Progenitor cell of endocrine pancreas (in vitro differentiated cells): ENCODE data around the gene NACC2. TPM values are rescaled to one million over a fixed set of nuclear protein-coding genes. Genes with fewer than 3 reads are reported as not detected.

Experiments
- DNase-seq: peaks from one replicate; pipeline ENCODE4 v3.0.0; 2021; ENCODE audit warnings: low spot score; ENCODE audit not compliant: unreplicated experiment
- H3K27ac Mint-ChIP-seq: 2 replicates; pipeline ENCODE4 v1.8.0; 2021; ENCODE audit warnings: mild to moderate bottlenecking, moderate library complexity, mixed read lengths
- H3K27me3 Mint-ChIP-seq: 2 replicates; pipeline ENCODE4 v1.8.0; 2021; ENCODE audit warnings: mixed read lengths
- H3K36me3 Mint-ChIP-seq: 2 replicates; pipeline ENCODE4 v1.8.0; 2022; ENCODE audit warnings: mixed read lengths; ENCODE audit not compliant: insufficient read depth
- H3K4me1 Mint-ChIP-seq: 2 replicates; pipeline ENCODE4 v1.8.0; 2021; ENCODE audit warnings: low read depth, mixed read lengths
- H3K4me3 Mint-ChIP-seq: 2 replicates; pipeline ENCODE4 v1.8.0; 2021; ENCODE audit warnings: low read depth, mild to moderate bottlenecking, moderate library complexity, mixed read lengths
- H3K9me3 Mint-ChIP-seq: 2 replicates; pipeline ENCODE4 v1.8.0; 2021; ENCODE audit warnings: low read depth, mixed read lengths
- long read RNA-seq: library from polyadenylated mRNA; unstranded; transcript quantifications from one replicate; pipeline ENCODE4 v2.0.0, GENCODE V29; 2020
- total RNA-seq: library from RNA; stranded (reverse); gene quantifications from 2 replicates; pipeline ENCODE4 v1.2.1, GENCODE V29; 2021
- TF ChIP-seq, protein P1 (sequence below): fragments of 200-600 bp; sonication (generic); IDR thresholded peaks from one replicate; pipeline ENCODE4 v1.5.0; 2021; ENCODE audit warnings: antibody characterized with exemption, mild to moderate bottlenecking; ENCODE audit not compliant: unreplicated experiment

The NACC2 gene, protein sequence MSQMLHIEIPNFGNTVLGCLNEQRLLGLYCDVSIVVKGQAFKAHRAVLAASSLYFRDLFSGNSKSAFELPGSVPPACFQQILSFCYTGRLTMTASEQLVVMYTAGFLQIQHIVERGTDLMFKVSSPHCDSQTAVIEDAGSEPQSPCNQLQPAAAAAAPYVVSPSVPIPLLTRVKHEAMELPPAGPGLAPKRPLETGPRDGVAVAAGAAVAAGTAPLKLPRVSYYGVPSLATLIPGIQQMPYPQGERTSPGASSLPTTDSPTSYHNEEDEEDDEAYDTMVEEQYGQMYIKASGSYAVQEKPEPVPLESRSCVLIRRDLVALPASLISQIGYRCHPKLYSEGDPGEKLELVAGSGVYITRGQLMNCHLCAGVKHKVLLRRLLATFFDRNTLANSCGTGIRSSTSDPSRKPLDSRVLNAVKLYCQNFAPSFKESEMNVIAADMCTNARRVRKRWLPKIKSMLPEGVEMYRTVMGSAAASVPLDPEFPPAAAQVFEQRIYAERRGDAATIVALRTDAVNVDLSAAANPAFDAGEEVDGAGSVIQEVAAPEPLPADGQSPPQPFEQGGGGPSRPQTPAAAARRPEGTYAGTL
- 11.6 and 12.9 TPM in 2 replicates for total RNA-seq
- long read RNA-seq, partial matches to known transcripts: 0 of 4 reads
- long read RNA-seq, other reads (novel, unspliced or antisense): 4 of 4 reads

DNA sequence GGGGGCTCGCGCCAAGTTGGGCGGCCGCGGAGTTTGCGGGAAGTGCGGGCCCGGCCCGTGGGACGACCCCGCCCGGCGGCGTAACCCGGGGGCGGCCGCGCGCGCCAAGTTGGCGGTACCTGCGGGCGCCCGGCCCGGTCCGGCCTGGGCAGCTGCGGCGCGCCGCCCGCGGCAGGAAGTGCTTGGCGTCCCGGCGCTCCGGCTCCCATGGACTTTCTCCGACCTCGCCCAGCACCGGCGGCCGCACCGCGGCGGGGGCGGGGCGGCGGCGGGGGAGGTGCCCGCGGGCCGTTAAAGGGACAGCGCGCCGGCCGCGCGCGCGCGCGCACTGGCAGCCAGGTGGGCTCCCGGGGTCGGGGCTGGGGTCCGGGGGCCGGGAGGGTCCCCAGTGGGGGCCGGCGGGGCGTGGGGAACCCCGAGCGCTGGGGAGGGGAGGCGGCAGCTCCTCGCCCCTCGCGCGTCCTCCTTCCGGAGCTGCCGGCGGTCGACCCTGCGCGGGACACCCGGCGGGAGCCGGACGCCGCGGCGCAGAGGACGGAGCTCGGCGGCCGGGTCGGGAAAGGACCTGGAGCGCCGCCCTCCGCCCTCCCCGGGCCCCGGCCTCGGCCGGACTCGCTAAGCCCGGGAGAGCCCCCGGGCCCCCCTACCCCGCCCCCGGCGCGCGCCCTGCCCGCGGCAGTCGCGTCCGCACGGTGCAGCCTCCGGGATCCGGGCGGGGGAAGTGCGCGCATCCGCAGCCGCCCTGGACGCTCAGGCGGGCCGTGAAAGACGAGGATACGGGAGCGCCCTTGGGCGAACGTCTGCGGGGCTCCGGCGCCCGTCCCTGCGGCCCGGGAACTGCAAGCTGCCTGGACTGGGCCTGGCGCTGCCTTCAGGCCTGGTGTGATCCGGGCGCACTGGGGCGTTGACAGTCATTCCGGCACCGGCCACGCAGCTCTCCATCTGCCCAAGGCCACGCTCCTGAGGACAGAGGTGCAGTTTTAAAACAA is at the start of gene NACC2:
TSS of gene NACC2 (minus strand) at position 220 of the 989 bp plus-strand sequence. CDS start 44,768 bp downstream, outside the sequence.
- TF ChIP-seq, protein P1, sequence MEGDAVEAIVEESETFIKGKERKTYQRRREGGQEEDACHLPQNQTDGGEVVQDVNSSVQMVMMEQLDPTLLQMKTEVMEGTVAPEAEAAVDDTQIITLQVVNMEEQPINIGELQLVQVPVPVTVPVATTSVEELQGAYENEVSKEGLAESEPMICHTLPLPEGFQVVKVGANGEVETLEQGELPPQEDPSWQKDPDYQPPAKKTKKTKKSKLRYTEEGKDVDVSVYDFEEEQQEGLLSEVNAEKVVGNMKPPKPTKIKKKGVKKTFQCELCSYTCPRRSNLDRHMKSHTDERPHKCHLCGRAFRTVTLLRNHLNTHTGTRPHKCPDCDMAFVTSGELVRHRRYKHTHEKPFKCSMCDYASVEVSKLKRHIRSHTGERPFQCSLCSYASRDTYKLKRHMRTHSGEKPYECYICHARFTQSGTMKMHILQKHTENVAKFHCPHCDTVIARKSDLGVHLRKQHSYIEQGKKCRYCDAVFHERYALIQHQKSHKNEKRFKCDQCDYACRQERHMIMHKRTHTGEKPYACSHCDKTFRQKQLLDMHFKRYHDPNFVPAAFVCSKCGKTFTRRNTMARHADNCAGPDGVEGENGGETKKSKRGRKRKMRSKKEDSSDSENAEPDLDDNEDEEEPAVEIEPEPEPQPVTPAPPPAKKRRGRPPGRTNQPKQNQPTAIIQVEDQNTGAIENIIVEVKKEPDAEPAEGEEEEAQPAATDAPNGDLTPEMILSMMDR: no peak
- no peak within 1 kb of the TSS for H3K27ac Mint-ChIP-seq
- no peak for DNase-seq
- peak within 1 kb of the TSS; percentile 71 for H3K4me3 Mint-ChIP-seq
- no peaks in the 10 kb centered on the region for H3K36me3 Mint-ChIP-seq
- H3K9me3 Mint-ChIP-seq: no peaks in the 10 kb centered on the region
- peaks cover 4% of the 10 kb centered on the region for H3K4me1 Mint-ChIP-seq
- peaks cover 14% of the 10 kb centered on the region for H3K27me3 Mint-ChIP-seq

DNA sequence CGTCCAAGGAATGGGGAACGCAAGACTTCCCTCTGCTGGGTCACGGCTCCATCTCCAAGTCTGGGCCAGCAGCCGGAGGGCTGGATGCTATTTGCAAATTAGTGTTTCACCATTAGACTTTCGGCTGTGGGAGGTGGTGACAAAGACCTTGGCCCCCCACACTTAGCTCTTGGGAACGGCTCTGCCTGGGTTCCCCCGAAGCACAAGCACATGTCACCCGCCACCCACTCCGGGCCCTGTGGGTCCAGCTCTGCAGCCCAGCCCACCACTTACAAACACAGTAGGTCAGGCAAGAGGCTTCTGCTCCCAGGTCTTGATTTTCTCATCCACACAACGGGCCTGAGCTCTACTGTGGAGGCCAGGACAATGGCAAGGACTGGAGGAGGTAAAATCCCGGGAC is 49.4 kb upstream of the NACC2 start:
- Mint-ChIP-seq H3K27ac (no peak overlapping the region), H3K4me1 (peaks cover 2% of the 10 kb centered on the region), H3K36me3 (no peaks in the 10 kb centered on the region), H3K27me3 (no peaks in the 10 kb centered on the region), H3K9me3 (no peaks in the 10 kb centered on the region), H3K4me3 (no peak overlapping the region)
- TF ChIP-seq, protein P1: no peak
- no peak for DNase-seq

DNA sequence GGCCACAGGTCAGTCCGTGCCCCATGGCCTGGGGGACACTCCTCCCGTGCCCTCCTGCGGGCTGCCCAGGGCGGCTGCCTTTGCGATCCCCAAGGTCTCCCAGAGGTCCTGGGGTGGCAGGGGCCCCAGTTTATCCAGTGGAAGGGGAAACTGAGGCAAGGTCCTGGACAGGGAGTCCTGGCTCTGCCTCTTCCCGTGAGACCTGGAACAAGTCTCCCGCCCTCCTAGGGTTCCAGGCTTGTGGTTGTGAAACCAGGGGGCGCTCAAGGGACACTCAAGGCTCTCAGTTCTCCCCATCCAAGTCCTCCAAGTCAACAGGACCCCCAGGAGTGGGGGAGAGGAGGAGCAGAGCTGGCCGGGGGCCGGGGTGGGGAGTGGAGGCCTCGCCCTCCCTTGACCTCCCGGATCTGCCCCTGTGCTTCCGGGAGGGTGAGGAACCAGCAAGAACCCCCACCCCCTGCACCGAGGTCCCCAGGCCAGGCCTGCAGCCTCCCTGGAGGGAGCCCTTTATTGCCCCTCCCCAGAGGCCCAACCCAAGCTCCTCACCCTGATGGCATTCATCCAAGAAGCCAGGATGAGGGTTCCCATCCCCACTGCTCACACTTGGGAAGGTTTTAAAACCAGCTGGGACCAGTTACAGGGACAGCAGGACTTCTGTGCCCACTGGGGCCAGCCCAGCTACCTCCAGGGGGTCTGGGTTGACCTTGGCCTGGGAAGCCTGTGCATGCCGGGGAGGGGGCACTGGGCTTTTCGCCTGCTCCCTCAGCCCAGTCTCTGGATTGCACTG is 48.3 kb upstream of the NACC2 start:
- Mint-ChIP-seq H3K4me1 (peaks cover 2% of the 10 kb centered on the region), H3K27ac (no peak overlapping the region), H3K4me3 (no peak overlapping the region), H3K27me3 (peaks cover 2% of the 10 kb centered on the region), H3K36me3 (no peaks in the 10 kb centered on the region), H3K9me3 (no peaks in the 10 kb centered on the region)
- TF ChIP-seq, protein P1: peak; percentile 51
- DNase-seq: no peak

DNA sequence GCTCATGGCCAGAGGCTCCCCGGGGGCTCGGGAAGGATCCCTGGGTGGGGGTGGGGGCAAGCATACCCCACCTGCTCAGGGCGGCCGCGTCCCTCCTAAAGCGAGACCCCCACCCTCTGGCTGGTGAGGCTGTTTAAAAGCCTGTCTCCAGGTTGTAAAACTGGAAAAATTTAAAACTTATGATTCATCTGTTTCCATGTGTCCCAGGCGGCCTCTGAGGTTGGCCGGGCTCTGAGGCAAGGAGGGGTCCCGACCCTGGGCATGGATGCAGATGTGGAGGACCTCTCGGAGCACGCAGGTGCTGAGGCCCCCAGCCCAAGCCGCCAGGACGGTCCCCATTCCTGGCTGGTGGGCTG is 47.7 kb upstream of the NACC2 start:
- Mint-ChIP-seq H3K27ac (no peak overlapping the region), H3K27me3 (peaks cover 2% of the 10 kb centered on the region), H3K36me3 (no peaks in the 10 kb centered on the region), H3K4me3 (no peak overlapping the region), H3K9me3 (no peaks in the 10 kb centered on the region), H3K4me1 (peaks cover 2% of the 10 kb centered on the region)
- TF ChIP-seq, protein P1: no peak
- DNase-seq: no peak
